Aorta (tissue), 5 donors: ENCODE results near the gene GGTLC1. TPM values are rescaled to one million over a fixed set of nuclear protein-coding genes. Genes with fewer than 3 reads are reported as not detected.

ENCODE experiments used
- ATAC-seq: fragments of 200-7000 bp; cut with Tn5 transposase; one replicate; pipeline ENCODE4 v1.9.1; 2022; ENCODE audit warnings: moderate library complexity; ENCODE audit not compliant: low FRiP score
- DNase-seq, 2 donors: peaks; one replicate each; pipeline ENCODE4 v3.0.0-alpha.2; 2020
- H3K27ac ChIP-seq, 2 donors: one replicate each; pipeline ENCODE4 v1.5.1; 2013; ENCODE audit warnings: low read length in 2 of 2, mild to moderate bottlenecking in 2 of 2, moderate library complexity in 2 of 2, control low read depth in 1 of 2, inconsistent platforms in 1 of 2, low read depth in 1 of 2
- H3K27me3 ChIP-seq, 2 donors: one replicate each; pipeline ENCODE4 v1.6.1; 2013; ENCODE audit warnings: control low read depth in 1 of 2, low read length in 1 of 2, mild to moderate bottlenecking in 1 of 2, moderate library complexity in 1 of 2; ENCODE audit not compliant: insufficient read depth in 2 of 2, control insufficient read depth in 1 of 2
- H3K36me3 ChIP-seq, 2 donors: one replicate each; pipeline ENCODE4 v1.6.1; 2013; ENCODE audit warnings: control low read depth in 1 of 2, low read length in 1 of 2, mild to moderate bottlenecking in 1 of 2; ENCODE audit not compliant: insufficient read depth in 2 of 2, control insufficient read depth in 1 of 2
- H3K4me1 ChIP-seq, 2 donors: one replicate each; pipeline ENCODE4 v1.6.1; 2013; ENCODE audit warnings: low read length in 2 of 2, control low read depth in 1 of 2, mild to moderate bottlenecking in 1 of 2, moderate library complexity in 1 of 2; ENCODE audit not compliant: insufficient read depth in 2 of 2, control insufficient read depth in 1 of 2
- H3K4me3 ChIP-seq, 2 donors: one replicate each; pipeline ENCODE4 v1.5.1; 2013; ENCODE audit warnings: low read length in 2 of 2, control low read depth in 1 of 2, mild to moderate bottlenecking in 1 of 2
- H3K9me3 ChIP-seq: one replicate; pipeline ENCODE4 v1.6.1; 2013; ENCODE audit warnings: mild to moderate bottlenecking, low read length; ENCODE audit not compliant: control insufficient read depth
- WGBS, 2 donors: extraction: QIAGEN DNeasy Blood & Tissue Kit; methylation state at CpG; one replicate each; pipeline ENCODE4 v1.1.7; 2013; 5-methylcytosine and 5-hydroxymethylcytosine counted together
- intact Hi-C, 2 donors: fragments of 100-400 bp; cut with DNase I; formaldehyde crosslinking; loops; one replicate each; pipeline versions ENCODE4 v1.14.2 to v1.15.0; 2022
- polyA plus RNA-seq, 2 donors: library from polyadenylated mRNA; stranded (reverse); fragments of 200-250 nt; gene quantifications; one replicate each; pipeline ENCODE4 v1.2.3, GENCODE V29; 2013
- total RNA-seq, 2 donors: library from RNA; stranded (reverse); fragmentation: NEBNext Ultra II Directional; extraction: Animal tissue kit (Norgen Biotek cat#: 25700); gene quantifications; one replicate each; pipeline ENCODE4 v1.2.1, GENCODE V29; 2021
- donor health status: healthy with polysubstance abuse.
- donor health status: Bipolar disorder and iron deficiency.
- donor health status: DM: no; HTN: no; CAD: no.
- donor health status: DM: no; HTN: no; CAD: no.
- donor health status: DM: yes; HTN: yes; CAD: no.

GGTLC1 gene
- total and polyA plus RNA-seq, 4 donors, result not detected

GRCh38 chr20:23938118-23938438 is 50.5 kb downstream of the GGTLC1 start:
- intact Hi-C loops, result loop anchor here in 1 of 2 donors (5.0 kb wide), 1 partner anchor 979 kb away; no protein-coding TSS in a partner anchor
- WGBS, 2 donors, result 80 to 81% methylated on average over 2 of the region's 2 CpGs
- H3K36me3 ChIP-seq, result no peaks in the 10 kb centered on the region
- DNase-seq (no peak), ATAC-seq (no peak)
- H3K4me1 ChIP-seq, result no peaks in the 10 kb centered on the region
- no peaks in the 10 kb centered on the region for H3K9me3 ChIP-seq
- no peak overlapping the region for H3K4me3 ChIP-seq
- peaks cover 0 to 1% of the 10 kb centered on the region in 2 donors for H3K27me3 ChIP-seq
- no peak overlapping the region for H3K27ac ChIP-seq

GRCh38 chr20:23937303-23938117 is 51.1 kb downstream of the GGTLC1 start:
- peak; percentile 81 for ATAC-seq
- 0 to 1% methylated on average over 3 of the region's 3 CpGs for WGBS, 2 donors
- H3K4me1 ChIP-seq, result no peaks in the 10 kb centered on the region
- DNase-seq, result no peak
- intact Hi-C loops, result loop anchor here in 1 of 2 donors (5.0 kb wide), 1 partner anchor 980 kb away; no protein-coding TSS in a partner anchor
- H3K9me3 ChIP-seq, result no peaks in the 10 kb centered on the region
- H3K4me3 ChIP-seq, result no peak overlapping the region
- H3K27ac ChIP-seq, result no peak overlapping the region
- no peaks in the 10 kb centered on the region for H3K36me3 ChIP-seq
- peaks cover 0 to 1% of the 10 kb centered on the region in 2 donors for H3K27me3 ChIP-seq

Other genes starting within 250 kb of the GGTLC1 start
- gene CST1, start 237.8 kb downstream of the GGTLC1 start, total RNA-seq, result 1 to 10 TPM in 1 of 2 donors, not detected in 1; 1.1 TPM
- not detected for gene CST1, start 237.8 kb downstream of the GGTLC1 start, polyA plus RNA-seq
- gene CST2, start 162.1 kb downstream of the GGTLC1 start, total RNA-seq, result under 1 TPM in 1 of 2 donors, not detected in 1; 0.75 TPM
- gene CST2, start 162.1 kb downstream of the GGTLC1 start, polyA plus RNA-seq, result not detected
- gene CST5, start 109.0 kb downstream of the GGTLC1 start, total RNA-seq, result not detected
- gene CST5, start 109.0 kb downstream of the GGTLC1 start, polyA plus RNA-seq, result not detected